H1 (cell line): ENCODE results near the gene IQGAP3. TPM values are rescaled to one million over a fixed set of nuclear protein-coding genes. Genes with fewer than 3 reads are reported as not detected.
A peak's percentile ranks its signal among the peaks of the same experiment; 100 is the strongest.

Experiments
- CTCF ChIA-PET: fragments of 300-600 bp; sonication (Branson Sonifier 250); formaldehyde crosslinking; loops from one replicate; lab custom pipeline; 2021; ENCODE audit not compliant: partially characterized antibody; lab: Charles Lee
- POLR2A ChIA-PET: fragments of 300-600 bp; sonication (Branson Sonifier 250); formaldehyde crosslinking; loops from one replicate; lab custom pipeline; 2021; ENCODE audit warnings: inconsistent platforms; ENCODE audit not compliant: partially characterized antibody; lab: Charles Lee
- DNase-seq, 2 experiments: peaks; one replicate each; pipeline versions ENCODE4 v3.0.0 to v3.0.0-alpha.2; 2010 to 2022; ENCODE audit warnings: low spot score in 2 of 2, low read depth in 1 of 2, mixed read lengths in 1 of 2
- FAIRE-seq: peaks from 2 replicates; lab custom pipeline; 2011; peaks lifted over from hg19 to GRCh38; lab: Jason Lieb, UNC
- H2AFZ ChIP-seq: 2 replicates; pipeline ENCODE4 v1.8.1; 2012; ENCODE audit warnings: low read length, inconsistent platforms
- H2AK5ac ChIP-seq: 2 replicates; pipeline ENCODE4 v1.6.1; 2013; ENCODE audit warnings: low read depth, low read length
- H2BK120ac ChIP-seq: replicated peaks from 2 replicates; pipeline ENCODE3; 2013; ENCODE audit warnings: low read depth, low read length, inconsistent platforms
- H2BK12ac ChIP-seq: 2 replicates; pipeline ENCODE4 v1.6.1; 2013; ENCODE audit warnings: low read depth, low read length
- H2BK15ac ChIP-seq: 2 replicates; pipeline ENCODE4 v1.6.1; 2013; ENCODE audit warnings: low read length
- H2BK20ac ChIP-seq: 2 replicates; pipeline ENCODE4 v1.6.1; 2013; ENCODE audit warnings: low read length
- H2BK5ac ChIP-seq: 2 replicates; pipeline ENCODE4 v1.6.1; 2013; ENCODE audit warnings: low read depth, low read length
- H3K14ac ChIP-seq: 2 replicates; pipeline ENCODE4 v1.6.1; 2013; ENCODE audit warnings: inconsistent platforms; ENCODE audit not compliant: insufficient read length
- H3K18ac ChIP-seq: 2 replicates; pipeline ENCODE4 v1.6.1; 2013; ENCODE audit warnings: low read length; ENCODE audit errors: extremely low read depth
- H3K23ac ChIP-seq: 2 replicates; pipeline ENCODE4 v1.6.1; 2013; ENCODE audit warnings: inconsistent platforms; ENCODE audit not compliant: insufficient read length
- H3K23me2 ChIP-seq: 2 replicates; pipeline ENCODE4 v1.6.1; 2013; ENCODE audit warnings: low read depth, low read length
- H3K27ac ChIP-seq: 2 replicates; pipeline ENCODE4 v1.6.1; 2011; ENCODE audit warnings: low read depth, low read length, inconsistent platforms
- H3K27me3 ChIP-seq, 4 experiments: replicated peaks in 1 of 4; 1 replicate in 1 of 4; 2 replicates in 3 of 4; pipeline versions ENCODE4 v1.6.1 to v1.8.1; 2011 to 2013; ENCODE audit warnings: low read length in 3 of 4, mild to moderate bottlenecking in 3 of 4, inconsistent platforms in 2 of 4, mixed read lengths in 2 of 4, moderate library complexity in 1 of 4; ENCODE audit not compliant: control insufficient read depth in 3 of 4, insufficient read depth in 3 of 4; ENCODE audit errors: extremely low read depth in 1 of 4
- H3K36me3 ChIP-seq, 4 experiments: 2 replicates each; pipeline versions ENCODE4 v1.6.1 to v1.8.1; 2011 to 2013; ENCODE audit warnings: mild to moderate bottlenecking in 4 of 4, low read length in 3 of 4, moderate library complexity in 2 of 4, control low read depth in 1 of 4, inconsistent platforms in 1 of 4; ENCODE audit not compliant: insufficient read depth in 4 of 4, control insufficient read depth in 2 of 4
- H3K4ac ChIP-seq: replicated peaks from 2 replicates; pipeline ENCODE3; 2013; ENCODE audit warnings: low read length, low read depth, mixed read lengths, inconsistent platforms; ENCODE audit not compliant: insufficient read length
- H3K4me1 ChIP-seq, 4 experiments: replicated peaks in 1 of 4; 1 replicate in 1 of 4; 2 replicates in 3 of 4; pipeline versions ENCODE4 v1.6.1 to v1.8.1; 2011 to 2013; ENCODE audit warnings: low read length in 3 of 4, inconsistent platforms in 2 of 4, mixed read lengths in 1 of 4; ENCODE audit not compliant: insufficient read depth in 4 of 4, control insufficient read depth in 3 of 4
- H3K4me2 ChIP-seq, 2 experiments: 2 replicates each; pipeline versions ENCODE4 v1.6.1 to v1.8.1; 2011 to 2013; ENCODE audit warnings: low read depth in 2 of 2, low read length in 2 of 2, control low read depth in 1 of 2, inconsistent platforms in 1 of 2, mild to moderate bottlenecking in 1 of 2; ENCODE audit not compliant: insufficient read depth in 1 of 2
- H3K4me3 ChIP-seq, 4 experiments: fragments of 200-600, 300-600 bp in 1 of 4; sonication (generic), shearing (Covaris generic), sonication (Bioruptor Twin) in 1 of 4; 2 replicates each; pipeline versions ENCODE4 v1.5.1 to v1.8.1; 2011 to 2016; ENCODE audit warnings: low read length in 4 of 4, low read depth in 3 of 4, control low read depth in 2 of 4, inconsistent platforms in 2 of 4, mild to moderate bottlenecking in 2 of 4, mixed read lengths in 1 of 4, moderate library complexity in 1 of 4; ENCODE audit not compliant: insufficient read depth in 2 of 4; ENCODE audit errors: extremely low read depth in 1 of 4
- H3K56ac ChIP-seq: replicated peaks from 2 replicates; pipeline ENCODE3; 2013; ENCODE audit warnings: low read depth, mild to moderate bottlenecking, mixed read lengths, low read length, inconsistent platforms; ENCODE audit not compliant: insufficient read length
- H3K79me1 ChIP-seq: 2 replicates; pipeline ENCODE4 v1.6.1; 2013; ENCODE audit warnings: low read depth, low read length, control low read depth
- H3K79me2 ChIP-seq, 2 experiments: 2 replicates each; pipeline versions ENCODE4 v1.6.1 to v1.8.1; 2012 to 2013; ENCODE audit warnings: low read length in 2 of 2, mild to moderate bottlenecking in 2 of 2, inconsistent platforms in 1 of 2; ENCODE audit not compliant: insufficient read depth in 2 of 2, control insufficient read depth in 1 of 2
- H3K9ac ChIP-seq, 4 experiments: replicated peaks in 1 of 4; 1 replicate in 1 of 4; 2 replicates in 3 of 4; pipeline versions ENCODE4 v1.6.1 to v1.8.1; 2011 to 2013; ENCODE audit warnings: low read depth in 3 of 4, low read length in 3 of 4, control low read depth in 2 of 4, mild to moderate bottlenecking in 2 of 4, moderate library complexity in 2 of 4, inconsistent platforms in 1 of 4; ENCODE audit errors: extremely low read depth in 1 of 4
- H3K9me3 ChIP-seq, 2 experiments: 2 replicates each; pipeline versions ENCODE4 v1.6.1 to v1.8.1; 2012 to 2013; ENCODE audit warnings: mild to moderate bottlenecking in 2 of 2, moderate library complexity in 2 of 2, control low read depth in 1 of 2, inconsistent platforms in 1 of 2, low read depth in 1 of 2, low read length in 1 of 2, mixed read lengths in 1 of 2; ENCODE audit not compliant: insufficient read depth in 2 of 2
- H4K20me1 ChIP-seq, 2 experiments: replicated peaks in 1 of 2; 2 replicates each; pipeline versions ENCODE3 to v1.8.1; 2011 to 2013; ENCODE audit warnings: inconsistent platforms in 2 of 2, low read length in 2 of 2, mild to moderate bottlenecking in 1 of 2; ENCODE audit not compliant: insufficient read depth in 2 of 2, control insufficient read depth in 1 of 2
- H4K5ac ChIP-seq: 2 replicates; pipeline ENCODE4 v1.6.1; 2013; ENCODE audit warnings: low read length, low read depth, mixed read lengths, inconsistent platforms; ENCODE audit not compliant: insufficient read length
- H4K8ac ChIP-seq: 2 replicates; pipeline ENCODE4 v1.8.0; 2013; ENCODE audit warnings: mild to moderate bottlenecking, moderate library complexity, low read length, inconsistent platforms; ENCODE audit not compliant: insufficient read depth; ENCODE audit errors: extremely low read depth
- H4K91ac ChIP-seq: replicated peaks from 2 replicates; pipeline ENCODE3; 2013; ENCODE audit warnings: low read length, mixed read lengths, inconsistent platforms; ENCODE audit not compliant: insufficient read length
- BRCA1 ChIP-seq: IDR thresholded peaks from 2 replicates; pipeline ENCODE4 v1.6.1; 2012; ENCODE audit warnings: low read depth, low read length, improper control_type of control experiment
- KDM1A ChIP-seq: fragments of 200-600, 300-600 bp; sonication (generic); IDR thresholded peaks from 2 replicates; pipeline ENCODE4 v1.7.1; 2016; ENCODE audit warnings: mild to moderate bottlenecking, low read length, borderline replicate concordance
- whole genome bisulfite sequencing, 2 experiments: shearing (Covaris generic) in 1 of 2; methylation state at CpG; one replicate each; pipeline versions ENCODE4 v1.1.6 to v1.1.7; 2013 to 2015; ENCODE audit warnings: low lambda C conversion rate in 2 of 2, mixed read lengths in 2 of 2, inconsistent platforms in 1 of 2, low coverage in 1 of 2, missing lambda C conversion rate in 1 of 2; ENCODE audit not compliant: insufficient replicate concordance in 2 of 2, insufficient coverage in 1 of 2, insufficient read length in 1 of 2; ENCODE audit errors: extremely low coverage in 1 of 2, missing lambda C conversion rate in 1 of 2; 5-methylcytosine and 5-hydroxymethylcytosine counted together
- polyA plus RNA-seq, 7 experiments: library from polyadenylated mRNA; depleted of rRNA in 3 of 7; stranded (reverse) in 5 of 7; unstranded in 2 of 7; fragments of >200 nt in 5 of 7; fragments of 200-250 nt in 2 of 7; gene quantifications; 1 replicate in 5 of 7; 2 replicates in 1 of 7; 4 replicates in 1 of 7; pipeline versions ENCODE4 v1.2.1 to v1.2.3, GENCODE V29; 2011 to 2013; ENCODE audit warnings: missing spikeins in 2 of 7, mixed read lengths in 2 of 7
- total RNA-seq: library from RNA; stranded (reverse); fragmentation: NEBNext Ultra II Directional; extraction: Animal tissue kit (Norgen Biotek cat#: 25700); gene quantifications from 2 replicates; pipeline ENCODE4 v1.2.1, GENCODE V29; 2021

The IQGAP3 gene
- total and polyA plus RNA-seq, 2 of the 8 experiments (the other 6 are each of a cell fraction or from before 2014, with no cell fraction given) = 14.6 to 22.3 TPM

DNA sequence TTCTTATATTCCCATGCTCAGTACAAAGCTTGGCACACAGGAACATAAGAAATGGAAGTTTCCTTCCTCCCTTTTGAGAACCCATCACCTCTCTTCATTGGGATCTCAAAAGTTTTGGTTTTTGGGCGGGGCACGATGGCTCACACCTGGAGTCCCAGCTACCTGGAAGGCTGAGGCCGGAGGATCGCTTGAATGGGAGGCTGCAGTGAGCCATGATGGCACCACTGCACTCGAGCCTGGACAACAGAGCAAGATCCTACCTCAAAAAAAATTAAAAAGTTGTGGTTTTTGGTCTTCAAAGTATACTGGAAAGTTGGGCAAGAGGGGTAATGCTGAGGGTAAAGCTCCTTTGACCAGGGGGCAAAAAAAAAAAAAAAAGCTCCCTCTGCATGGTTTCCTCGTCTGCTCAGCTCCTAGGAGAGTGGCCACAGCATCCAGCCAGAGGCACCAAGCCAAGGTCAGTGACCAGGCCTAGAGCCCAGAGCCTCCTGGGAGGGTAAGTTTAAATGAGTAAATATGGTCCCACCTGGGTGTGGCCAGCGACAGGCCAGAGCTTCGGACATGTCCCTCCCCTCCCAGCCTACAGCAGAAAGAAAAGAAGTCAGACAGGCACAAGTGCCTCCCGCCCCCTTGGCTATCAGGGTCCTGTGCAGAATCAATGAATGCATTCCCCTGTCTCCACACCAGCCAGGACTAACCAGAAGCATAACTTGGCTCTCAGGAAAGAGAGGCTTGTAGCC is 76.8 kb downstream of the IQGAP3 start:
- peak overlapping the region; percentile 60; the same call in 1 of the 2 replicates for H2BK5ac ChIP-seq
- 84% methylated on average over 9 of the region's 9 CpGs; no CpG with 5 or more reads in 1 of the 2 experiments for WGBS, 2 experiments
- ChIA-PET POLR2A (interaction anchor here (0.8 to 16.1 kb wide), 2 partner anchors 7 to 19 kb away, joined by 3 to 166 read pairs; partner anchors contain the start of gene MEF2D), CTCF (interaction anchor here (0.8 to 17.4 kb wide), 4 partner anchors 9 to 113 kb away, joined by 3 to 236 read pairs (median 4); no protein-coding TSS in a partner anchor)
- DNase-seq (no peak), FAIRE-seq (no peak)
- peak overlapping the region; percentile 61; the same call in 1 of the 2 replicates for H2BK15ac ChIP-seq
- H3K56ac ChIP-seq = no peak overlapping the region
- no peak overlapping the region for H3K4me3 ChIP-seq
- 0 out of 2 replicates have a peak overlapping the region, but pooled peaks have one; percentile 7 for H2BK12ac ChIP-seq
- no peak overlapping the region for H4K8ac ChIP-seq
- peak; percentile 61; the same call in 1 of the 2 replicates for TF ChIP-seq KDM1A
- TF ChIP-seq BRCA1 = no peak
- H3K4ac ChIP-seq = no peak overlapping the region
- H4K20me1 ChIP-seq = peaks cover 2 to 8% of the 10 kb centered on the region in 2 experiments
- H4K91ac ChIP-seq = no peak overlapping the region
- peaks cover 12% of the 10 kb centered on the region for H3K23me2 ChIP-seq
- no peak overlapping the region for H2BK120ac ChIP-seq
- peak overlapping the region; percentile 86 for H2BK20ac ChIP-seq
- no peak overlapping the region for H3K14ac ChIP-seq
- H3K23ac ChIP-seq = no peak overlapping the region
- H3K27ac ChIP-seq = no peak overlapping the region
- H3K79me1 ChIP-seq = peaks cover 47% of the 10 kb centered on the region
- H3K9me3 ChIP-seq = no peaks in the 10 kb centered on the region
- peaks cover 12 to 88% of the 10 kb centered on the region in 2 experiments for H3K79me2 ChIP-seq
- no peak overlapping the region for H3K18ac ChIP-seq
- H3K4me1 ChIP-seq = peaks cover 27 to 56% (median 41%) of the 10 kb centered on the region in 4 experiments
- H3K36me3 ChIP-seq = no peaks in the 10 kb centered on the region
- no peaks in the 10 kb centered on the region for H3K27me3 ChIP-seq
- H2AK5ac ChIP-seq = peak overlapping the region; percentile 66; the same call in 1 of the 2 replicates
- H4K5ac ChIP-seq = no peak overlapping the region
- no peak overlapping the region for H2AFZ ChIP-seq
- no peak overlapping the region; a peak in 1 of 7 replicates for H3K9ac ChIP-seq
- H3K4me2 ChIP-seq = 0 out of 4 replicates have a peak overlapping the region, but pooled peaks of 1 of the 2 experiments have one; percentile 90
